Neural progenitor cell (in vitro differentiated cells): ENCODE measurements around the gene HNMT. TPM values are rescaled to one million over a fixed set of nuclear protein-coding genes. Genes with fewer than 3 reads are reported as not detected.

ENCODE experiments used
- DNase-seq: peaks from one replicate; pipeline ENCODE4 v3.0.0-alpha.2; 2016; ENCODE audit warnings: low spot score
- H2AFZ ChIP-seq: fragments of 200-600 bp; sonication (generic); replicated peaks from 2 replicates; pipeline ENCODE4 v1.6.1; 2016; ENCODE audit warnings: antibody characterized with exemption
- H3F3A ChIP-seq: fragments of 200-600 bp; sonication (generic); 2 replicates; pipeline ENCODE4 v1.6.1; 2016; ENCODE audit warnings: antibody characterized with exemption, low read depth
- H3K27ac ChIP-seq: fragments of 200-600 bp; sonication (generic); 2 replicates; pipeline ENCODE4 v1.5.1; 2016; ENCODE audit warnings: mild to moderate bottlenecking
- H3K27me3 ChIP-seq: fragments of 200-600 bp; sonication (generic); 2 replicates; pipeline ENCODE4 v1.6.1; 2016; ENCODE audit warnings: mild to moderate bottlenecking, moderate library complexity
- H3K36me3 ChIP-seq: fragments of 200-600 bp; sonication (generic); 2 replicates; pipeline ENCODE4 v1.5.1; 2016
- H3K4me1 ChIP-seq: fragments of 200-600 bp; sonication (generic); 2 replicates; pipeline ENCODE4 v1.6.1; 2016; ENCODE audit warnings: mixed run types
- H3K4me2 ChIP-seq: fragments of 200-600 bp; sonication (generic); 2 replicates; pipeline ENCODE4 v1.6.1; 2016
- H3K4me3 ChIP-seq: fragments of 200-600 bp; sonication (generic); 2 replicates; pipeline ENCODE4 v1.5.1; 2016
- H3K79me2 ChIP-seq: fragments of 200-600 bp; sonication (generic); 2 replicates; pipeline ENCODE4 v1.6.1; 2016; ENCODE audit warnings: low read depth
- H3K9ac ChIP-seq: fragments of 200-600 bp; sonication (generic); 2 replicates; pipeline ENCODE4 v1.6.1; 2016
- H3K9me3 ChIP-seq: fragments of 200-600 bp; sonication (generic); 2 replicates; pipeline ENCODE4 v1.5.1; 2016; ENCODE audit warnings: low read depth
- H4K20me1 ChIP-seq: fragments of 200-600 bp; sonication (generic); 2 replicates; pipeline ENCODE4 v1.6.1; 2016; ENCODE audit warnings: low read depth
- H3K27ac Mint-ChIP-seq: 3 replicates; pipeline ENCODE4 v1.8.0; 2021; ENCODE audit warnings: mixed read lengths
- H3K27me3 Mint-ChIP-seq: 2 replicates; pipeline ENCODE4 v1.8.0; 2022; ENCODE audit warnings: low read depth, mild to moderate bottlenecking, inconsistent platforms, moderate library complexity, mixed read lengths; ENCODE audit not compliant: insufficient read depth
- H3K36me3 Mint-ChIP-seq: 3 replicates; pipeline ENCODE4 v1.8.0; 2021; ENCODE audit warnings: mixed read lengths
- H3K4me1 Mint-ChIP-seq: 3 replicates; pipeline ENCODE4 v1.8.0; 2021; ENCODE audit warnings: mixed read lengths
- H3K4me3 Mint-ChIP-seq: 3 replicates; pipeline ENCODE4 v1.8.0; 2021; ENCODE audit warnings: mild to moderate bottlenecking, moderate library complexity, mixed read lengths
- H3K9me3 Mint-ChIP-seq: 3 replicates; pipeline ENCODE4 v1.8.0; 2020; ENCODE audit warnings: mixed read lengths
- CTCF ChIP-seq: fragments of 200-600 bp; sonication (generic); IDR thresholded peaks from 2 replicates; pipeline ENCODE4 v1.5.1; 2017; ENCODE audit warnings: antibody characterized with exemption, mild to moderate bottlenecking
- EZH2 ChIP-seq: fragments of 200-600 bp; sonication (generic); IDR thresholded peaks from 2 replicates; pipeline ENCODE4 v1.6.1; 2017; ENCODE audit warnings: antibody characterized with exemption, mild to moderate bottlenecking, moderate library complexity
- EZH2phosphoT487 ChIP-seq: fragments of 200-600 bp; sonication (generic); IDR thresholded peaks from 2 replicates; pipeline ENCODE4 v1.6.1; 2017; ENCODE audit warnings: antibody characterized with exemption
- total RNA-seq: library from RNA; depleted of rRNA; stranded (reverse); fragments of >200 nt; gene quantifications from 2 replicates; pipeline ENCODE4 v1.2.3, GENCODE V29; 2015; ENCODE audit warnings: low replicate concordance

Gene HNMT
- total RNA-seq, 1 donor from 2014 or later: 1.6 TPM

DNA sequence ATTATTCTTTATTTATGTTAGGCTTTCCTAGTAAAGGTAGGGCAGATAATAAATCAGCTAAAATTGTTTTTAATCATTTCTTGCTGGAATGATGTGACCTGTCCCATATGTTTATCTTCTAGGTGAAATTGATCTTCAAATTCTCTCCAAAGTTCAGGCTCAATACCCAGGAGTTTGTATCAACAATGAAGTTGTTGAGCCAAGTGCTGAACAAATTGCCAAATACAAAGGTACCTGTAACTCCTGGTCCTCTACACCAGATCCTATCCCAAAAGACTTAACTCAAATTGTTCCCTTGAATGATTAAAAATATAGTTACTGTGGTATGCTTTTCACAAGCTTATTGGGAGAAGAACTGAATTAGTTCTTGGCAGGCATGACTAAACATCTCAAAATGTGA is 36.5 kb downstream of the HNMT start:
- Histone ChIP-seq H3K27ac (no peak overlapping the region), H3K4me2 (no peak overlapping the region), H3K27me3 (no peaks in the 10 kb centered on the region), H3K9me3 (no peaks in the 10 kb centered on the region), H3K4me3 (no peak overlapping the region), H3K36me3 (no peaks in the 10 kb centered on the region), H3K9ac (no peak overlapping the region), H3K79me2 (no peaks in the 10 kb centered on the region), H2AFZ (no peak overlapping the region), H4K20me1 (no peaks in the 10 kb centered on the region), H3F3A (no peaks in the 10 kb centered on the region), H3K4me1 (no peaks in the 10 kb centered on the region)
- H3K27me3 Mint-ChIP-seq: no peaks in the 10 kb centered on the region
- no peak for DNase-seq
- no peak overlapping the region for H3K4me3 Mint-ChIP-seq
- no peaks in the 10 kb centered on the region for H3K4me1 Mint-ChIP-seq
- no peaks in the 10 kb centered on the region for H3K9me3 Mint-ChIP-seq
- H3K36me3 Mint-ChIP-seq: no peaks in the 10 kb centered on the region
- no peak for TF ChIP-seq EZH2phosphoT487
- TF ChIP-seq CTCF: no peak
- no peak for TF ChIP-seq EZH2
- H3K27ac Mint-ChIP-seq: no peak overlapping the region

DNA sequence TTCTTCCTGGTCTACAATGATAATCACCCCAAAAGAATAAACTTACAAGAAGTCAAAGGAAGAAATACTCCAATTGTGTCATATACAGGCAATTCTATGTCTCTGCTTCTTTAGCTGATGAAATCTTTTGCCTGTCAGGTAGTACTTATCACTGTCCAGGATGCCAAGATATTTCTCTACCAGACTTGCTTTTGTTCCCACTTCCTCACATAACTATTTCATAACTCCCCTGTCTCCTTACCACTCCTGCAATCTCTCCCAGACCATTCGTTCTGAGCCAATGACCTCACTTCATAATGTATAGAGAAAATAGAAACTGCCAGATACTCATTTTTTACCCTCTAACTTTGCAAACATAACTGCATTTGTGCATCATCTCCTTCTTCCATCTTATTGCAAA is 39.1 kb downstream of the HNMT start:
- TF ChIP-seq CTCF (no peak), EZH2 (no peak), EZH2phosphoT487 (no peak)
- Histone ChIP-seq H2AFZ (no peak overlapping the region), H3K4me1 (no peaks in the 10 kb centered on the region), H3K27ac (no peak overlapping the region), H3K9ac (no peak overlapping the region), H3K36me3 (no peaks in the 10 kb centered on the region), H3K27me3 (no peaks in the 10 kb centered on the region), H3K79me2 (no peaks in the 10 kb centered on the region), H3F3A (no peaks in the 10 kb centered on the region), H4K20me1 (no peaks in the 10 kb centered on the region), H3K4me3 (no peak overlapping the region), H3K4me2 (no peak overlapping the region), H3K9me3 (no peaks in the 10 kb centered on the region)
- no peak overlapping the region for H3K4me3 Mint-ChIP-seq
- no peaks in the 10 kb centered on the region for H3K27me3 Mint-ChIP-seq
- no peaks in the 10 kb centered on the region for H3K9me3 Mint-ChIP-seq
- no peaks in the 10 kb centered on the region for H3K36me3 Mint-ChIP-seq
- no peaks in the 10 kb centered on the region for H3K4me1 Mint-ChIP-seq
- H3K27ac Mint-ChIP-seq: no peak overlapping the region
- DNase-seq: no peak

DNA sequence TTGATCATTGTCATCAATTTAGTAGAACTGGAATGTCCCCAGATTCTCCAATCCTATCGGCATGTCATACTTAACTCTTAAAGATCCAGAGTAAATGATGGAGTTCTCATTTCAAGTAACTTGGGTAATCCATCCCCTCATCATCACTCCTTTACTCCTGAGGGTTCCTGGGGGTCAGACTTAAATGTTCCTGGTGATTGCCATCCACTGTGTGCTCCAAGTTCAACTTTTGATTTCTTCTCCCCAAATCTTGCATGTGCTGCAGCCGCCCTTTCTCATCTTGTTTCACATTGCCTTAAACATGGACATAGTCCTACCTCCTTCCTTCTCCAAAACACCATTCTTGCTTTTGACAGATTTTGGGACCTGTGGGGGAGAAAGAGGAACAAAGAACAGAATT is 43.2 kb downstream of the HNMT start:
- no peaks in the 10 kb centered on the region for H3K9me3 ChIP-seq
- Mint-ChIP-seq H3K27ac (no peak overlapping the region), H3K27me3 (no peaks in the 10 kb centered on the region), H3K9me3 (no peaks in the 10 kb centered on the region), H3K36me3 (no peaks in the 10 kb centered on the region), H3K4me3 (no peak overlapping the region), H3K4me1 (no peaks in the 10 kb centered on the region)
- no peaks in the 10 kb centered on the region for H3F3A ChIP-seq
- H3K9ac ChIP-seq: no peak overlapping the region
- H3K4me2 ChIP-seq: no peak overlapping the region
- no peaks in the 10 kb centered on the region for H3K4me1 ChIP-seq
- H3K27me3 ChIP-seq: no peaks in the 10 kb centered on the region
- no peak overlapping the region for H3K4me3 ChIP-seq
- DNase-seq: no peak
- no peaks in the 10 kb centered on the region for H4K20me1 ChIP-seq
- no peak overlapping the region for H3K27ac ChIP-seq
- H3K36me3 ChIP-seq: no peaks in the 10 kb centered on the region
- H2AFZ ChIP-seq: no peak overlapping the region
- H3K79me2 ChIP-seq: no peaks in the 10 kb centered on the region
- TF ChIP-seq EZH2: no peak
- no peak for TF ChIP-seq EZH2phosphoT487
- no peak for TF ChIP-seq CTCF

DNA sequence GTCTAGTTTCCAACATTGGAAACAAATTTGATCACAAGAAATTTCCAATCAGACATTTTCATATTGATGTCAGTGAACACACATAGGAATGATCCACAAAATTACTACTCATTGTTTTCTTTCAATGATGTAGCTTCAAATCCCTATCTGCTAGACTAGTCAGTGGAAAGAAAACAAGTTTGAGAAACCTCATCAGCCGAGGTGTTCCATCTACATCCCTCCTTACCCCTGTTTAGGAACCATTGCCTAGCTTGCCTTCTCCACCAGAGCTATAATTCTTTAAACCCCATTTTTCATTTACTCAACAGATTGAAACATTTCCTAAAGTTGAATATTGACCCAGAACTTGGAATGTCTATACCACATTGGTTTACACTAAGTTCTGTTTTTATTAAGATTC is 45.3 kb downstream of the HNMT start:
- H4K20me1 ChIP-seq: no peaks in the 10 kb centered on the region
- H3K4me1 ChIP-seq: no peaks in the 10 kb centered on the region
- H3K4me3 Mint-ChIP-seq: no peak overlapping the region
- no peak for DNase-seq
- no peaks in the 10 kb centered on the region for H3K79me2 ChIP-seq
- no peak overlapping the region for H2AFZ ChIP-seq
- no peaks in the 10 kb centered on the region for H3K4me1 Mint-ChIP-seq
- no peak overlapping the region for H3K27ac ChIP-seq
- H3K36me3 Mint-ChIP-seq: no peaks in the 10 kb centered on the region
- no peaks in the 10 kb centered on the region for H3K9me3 ChIP-seq
- H3K27me3 Mint-ChIP-seq: no peaks in the 10 kb centered on the region
- H3K9ac ChIP-seq: no peak overlapping the region
- H3K4me2 ChIP-seq: no peak overlapping the region
- H3K27me3 ChIP-seq: no peaks in the 10 kb centered on the region
- TF ChIP-seq EZH2phosphoT487 (no peak), CTCF (no peak), EZH2 (no peak)
- H3K36me3 ChIP-seq: no peaks in the 10 kb centered on the region
- H3K4me3 ChIP-seq: no peak overlapping the region
- H3F3A ChIP-seq: no peaks in the 10 kb centered on the region
- H3K9me3 Mint-ChIP-seq: no peaks in the 10 kb centered on the region
- no peak overlapping the region for H3K27ac Mint-ChIP-seq
